GM13977 (cell line): ENCODE data around the gene PKP1.

Experiments used
- DNase-seq: peaks from one replicate; pipeline ENCODE4 v3.0.0; 2012; ENCODE audit warnings: low spot score
- CTCF ChIP-seq: IDR thresholded peaks from 2 replicates; pipeline ENCODE4 v1.5.1; 2012; ENCODE audit warnings: mild to moderate bottlenecking, control low read depth; ENCODE audit not compliant: insufficient read depth; ENCODE audit errors: extremely low read depth, missing control alignments
- in situ Hi-C: fragments of 300-500 bp; cut with MboI; formaldehyde crosslinking; loops from one replicate; pipeline ENCODE4 v1.12.0; 2022; ENCODE audit warnings: low sequenced_read_pairs, low pct_unique_long_range_greater_than_20kb, mixed read lengths, inconsistent platforms; ENCODE audit not compliant: unreplicated experiment

The PKP1 gene

GRCh38 chr1:201266276-201266675, 17.0 kb upstream of the PKP1 start:
- no peak for TF ChIP-seq CTCF
- in situ Hi-C loops, result no loop called here
- no peak for DNase-seq

GRCh38 chr1:201266774-201267173, 16.5 kb upstream of the PKP1 start:
- DNase-seq, result no peak
- no peak for TF ChIP-seq CTCF
- in situ Hi-C loops, result no loop called here

GRCh38 chr1:201267481-201268229, 15.7 kb upstream of the PKP1 start:
- no peak for TF ChIP-seq CTCF
- in situ Hi-C loops, result no loop called here
- DNase-seq, result no peak

GRCh38 chr1:201268604-201269151, 14.6 kb upstream of the PKP1 start:
- in situ Hi-C loops, result no loop called here
- DNase-seq, result no peak
- TF ChIP-seq CTCF, result no peak

GRCh38 chr1:201269281-201269680, 14.0 kb upstream of the PKP1 start:
- no peak for DNase-seq
- no peak for TF ChIP-seq CTCF
- in situ Hi-C loops, result no loop called here

GRCh38 chr1:201269900-201270410, 13.4 kb upstream of the PKP1 start:
- in situ Hi-C loops, result no loop called here
- TF ChIP-seq CTCF, result no peak
- DNase-seq, result no peak
